ENCODE results near the gene PODXL2.

Gene PODXL2

DNA sequence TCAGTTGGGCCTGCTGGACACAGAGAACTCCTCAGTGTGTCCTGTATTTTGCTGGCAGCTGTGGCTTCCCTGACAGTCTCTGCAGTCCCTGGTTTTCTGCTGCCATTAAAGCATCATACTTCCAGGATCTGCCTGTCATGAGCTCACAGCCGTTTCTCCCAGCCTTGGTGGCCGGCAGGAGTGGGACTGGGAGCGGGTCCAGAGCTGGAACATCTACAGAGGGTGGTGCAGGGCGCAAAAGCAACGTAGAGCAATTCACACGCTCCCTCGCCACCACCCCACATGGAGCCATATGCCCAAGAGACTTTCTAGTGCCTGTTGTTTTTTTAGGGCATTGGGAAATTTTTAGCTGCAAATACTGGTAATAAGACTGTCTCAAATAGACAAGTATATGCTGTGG is 77.3 kb downstream of the PODXL2 start:
- no peak for DNase-seq (ENCODE audit: low read depth in 2 of 2, low spot score in 1 of 2)

DNA sequence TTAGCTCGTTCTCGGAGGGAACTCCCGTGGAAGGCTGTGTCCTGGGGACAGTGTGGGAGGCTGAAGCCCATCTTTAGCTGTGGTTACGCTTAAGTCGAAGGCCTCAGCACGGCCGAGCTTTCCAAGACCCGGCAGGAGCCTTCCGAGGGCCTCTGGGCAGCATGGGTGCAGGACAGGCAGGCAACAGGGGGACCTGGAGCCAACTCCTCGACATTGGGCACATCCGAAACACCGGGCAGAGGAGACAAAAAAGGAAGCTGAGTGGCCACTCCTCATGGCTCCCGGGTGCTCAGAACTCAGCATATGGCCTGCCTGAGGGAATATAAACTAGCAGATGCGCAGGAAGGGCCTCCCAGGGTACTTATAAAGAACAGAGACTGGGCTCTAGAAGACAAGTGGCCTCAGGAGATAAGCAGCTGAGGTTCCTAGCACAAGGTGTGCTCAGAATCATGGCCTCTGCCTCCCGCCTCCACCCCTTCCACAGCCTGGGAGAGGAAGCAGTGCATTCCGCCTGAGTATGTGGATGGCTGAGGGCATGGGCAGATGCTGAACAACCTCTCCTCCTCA is 77.9 kb downstream of the PODXL2 start:
- DNase-seq (ENCODE audit: low read depth in 2 of 2, low spot score in 1 of 2): no peak

DNA sequence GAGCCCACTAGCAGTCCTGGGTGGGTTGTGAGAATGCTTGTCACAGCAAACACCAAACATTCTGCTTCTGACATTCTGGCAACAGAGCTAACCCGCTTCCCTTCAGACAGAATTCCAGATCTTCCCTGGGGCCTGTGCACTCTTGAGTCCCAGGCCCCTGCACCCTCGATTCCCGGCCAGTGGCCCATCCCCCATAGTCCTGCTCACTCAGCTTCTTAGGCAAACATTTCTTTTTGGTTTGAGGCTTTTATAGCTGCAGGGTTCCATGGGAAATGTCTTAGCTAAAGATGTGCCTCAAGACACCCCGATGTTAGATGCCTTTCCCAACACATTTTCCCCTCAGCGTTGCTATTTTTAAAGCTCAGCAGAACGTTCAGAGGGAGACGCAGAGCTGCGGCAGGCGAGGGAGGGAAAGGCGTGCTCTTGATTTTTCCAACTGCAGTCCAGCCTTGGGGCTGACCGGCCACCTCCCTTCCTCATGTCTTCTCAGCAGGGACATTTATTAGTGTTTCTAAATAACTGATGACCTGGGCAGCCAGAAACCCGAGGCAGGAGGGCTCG is 78.9 kb downstream of the PODXL2 start:
- no peak for DNase-seq (ENCODE audit: low read depth in 2 of 2, low spot score in 1 of 2)

DNA sequence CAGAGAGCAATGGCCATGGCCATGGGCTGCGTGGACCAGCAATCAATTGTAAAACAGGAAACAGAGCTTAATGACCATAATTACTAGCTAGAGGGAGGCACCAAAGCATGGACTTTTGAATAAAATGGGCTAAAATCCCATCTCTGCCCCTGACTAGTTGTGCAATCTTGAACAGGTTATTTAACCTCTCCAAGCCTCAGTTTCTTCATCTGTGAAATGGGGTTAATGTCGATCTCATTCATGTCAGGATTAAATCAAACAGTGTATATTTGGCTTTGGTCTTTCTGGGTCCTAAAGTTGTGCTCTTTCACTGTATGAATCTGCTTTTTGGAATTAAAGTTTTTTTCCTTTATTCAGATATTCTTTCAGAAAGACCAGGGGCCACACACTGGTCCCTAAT is 79.9 kb downstream of the PODXL2 start:
- no peak for DNase-seq (ENCODE audit: low read depth in 2 of 2, low spot score in 1 of 2)

DNA sequence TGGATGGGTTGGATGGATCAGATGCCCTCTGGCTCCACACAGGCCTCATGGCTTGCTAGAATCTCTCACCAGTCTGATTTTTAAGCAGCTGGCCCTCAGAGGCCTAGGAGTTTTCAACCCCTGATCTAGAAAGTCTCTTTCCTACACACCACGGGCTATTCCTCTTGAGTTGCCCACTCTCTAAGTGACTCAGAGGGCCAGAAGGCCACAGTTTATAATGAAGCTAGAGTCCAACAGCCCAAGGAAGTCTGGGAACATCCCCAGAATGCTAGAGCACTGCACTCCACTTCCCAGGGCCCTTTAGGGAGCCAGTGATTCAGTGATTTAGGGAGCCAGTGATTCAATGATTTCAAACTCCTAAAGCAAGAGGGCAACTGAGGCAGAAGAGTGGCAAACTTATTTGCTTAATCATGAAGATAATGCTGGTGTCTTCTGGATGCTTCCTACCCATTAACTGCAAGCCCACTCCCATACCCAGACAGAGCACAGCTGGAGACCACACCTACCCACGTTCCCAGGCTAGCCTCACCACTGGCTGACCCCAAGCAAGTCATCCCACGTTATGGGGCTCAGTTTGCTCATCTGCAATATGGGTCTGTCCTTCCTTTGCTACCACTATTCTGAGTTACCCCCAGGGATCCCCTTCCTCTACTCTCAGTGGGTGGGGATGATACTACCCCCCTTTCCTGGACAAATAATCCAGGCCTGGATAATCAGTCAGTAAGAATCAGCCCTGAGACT is 80.5 kb downstream of the PODXL2 start:
- DNase-seq (ENCODE audit: low read depth in 2 of 2, low spot score in 1 of 2): no peak

DNA sequence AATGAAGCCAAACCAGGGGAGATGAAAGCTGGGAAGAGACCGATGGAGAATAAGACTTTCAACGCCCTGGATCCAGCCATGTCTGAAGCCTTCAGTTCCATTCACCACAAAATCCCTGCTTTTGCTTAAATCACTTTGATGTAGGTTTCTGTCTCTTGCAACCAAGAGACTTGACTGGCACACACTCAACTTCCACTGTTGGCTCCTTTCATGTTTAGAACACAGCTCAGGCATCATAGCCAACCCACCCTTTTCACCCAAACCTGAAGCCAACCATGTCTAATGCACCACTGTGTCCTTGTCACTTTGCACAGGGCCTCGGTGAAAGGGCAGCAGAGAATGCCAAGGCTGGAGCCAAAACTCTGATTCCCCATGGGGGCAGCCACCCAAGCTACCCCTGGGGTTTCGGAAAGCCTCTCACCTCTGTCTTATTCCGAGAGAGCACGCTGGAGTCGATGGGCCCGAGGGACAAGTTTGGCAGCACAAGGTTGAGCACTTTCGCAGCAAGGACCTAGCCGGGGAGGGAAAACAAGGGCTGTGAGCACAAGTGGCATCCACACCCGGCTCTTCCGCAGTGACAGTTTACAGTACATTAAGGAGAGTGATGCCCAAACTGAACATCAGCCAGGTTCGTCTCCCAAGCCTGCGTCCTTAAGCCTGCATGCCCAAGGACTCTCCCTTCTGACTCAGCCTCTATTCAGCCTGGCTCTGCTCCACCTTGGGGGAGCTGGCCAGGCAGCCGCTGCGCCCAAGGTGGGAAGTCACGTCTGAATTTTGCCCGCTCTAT is 81.4 kb downstream of the PODXL2 start:
- no peak for DNase-seq (ENCODE audit: low read depth in 2 of 2, low spot score in 1 of 2)

DNA sequence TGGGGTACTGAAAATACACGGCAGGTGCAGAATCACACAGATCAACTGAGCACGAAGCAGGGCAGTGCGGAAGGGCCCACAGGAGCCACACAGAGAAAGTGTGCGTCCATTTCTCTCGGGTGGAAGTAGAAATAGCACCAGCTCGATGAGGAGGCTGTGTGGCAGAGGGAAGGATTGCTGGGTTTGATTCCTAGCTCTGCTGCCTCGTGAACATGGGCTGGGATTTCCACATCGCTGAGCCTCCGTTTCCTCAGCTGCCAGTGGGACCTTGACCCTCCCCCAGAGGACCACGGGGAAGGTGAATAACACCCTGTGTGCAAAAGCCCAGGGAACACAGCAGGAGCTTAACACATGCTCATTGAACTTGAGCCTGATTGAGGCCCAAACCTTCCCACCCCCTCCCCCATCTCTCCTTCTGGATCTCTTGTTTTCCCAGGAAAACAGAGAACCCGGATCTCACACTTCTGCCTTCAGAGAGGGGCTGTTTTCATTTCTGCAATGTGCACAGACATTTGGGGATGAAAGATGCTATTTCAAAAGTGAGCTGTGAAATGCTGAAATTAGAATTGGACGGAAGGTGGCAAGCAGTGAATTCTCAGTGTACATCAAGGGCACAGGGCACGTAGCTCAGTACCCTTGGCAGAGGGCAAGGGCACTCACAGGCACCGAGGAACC is 82.2 kb downstream of the PODXL2 start:
- DNase-seq (ENCODE audit: low read depth in 2 of 2, low spot score in 1 of 2): no peak

DNA sequence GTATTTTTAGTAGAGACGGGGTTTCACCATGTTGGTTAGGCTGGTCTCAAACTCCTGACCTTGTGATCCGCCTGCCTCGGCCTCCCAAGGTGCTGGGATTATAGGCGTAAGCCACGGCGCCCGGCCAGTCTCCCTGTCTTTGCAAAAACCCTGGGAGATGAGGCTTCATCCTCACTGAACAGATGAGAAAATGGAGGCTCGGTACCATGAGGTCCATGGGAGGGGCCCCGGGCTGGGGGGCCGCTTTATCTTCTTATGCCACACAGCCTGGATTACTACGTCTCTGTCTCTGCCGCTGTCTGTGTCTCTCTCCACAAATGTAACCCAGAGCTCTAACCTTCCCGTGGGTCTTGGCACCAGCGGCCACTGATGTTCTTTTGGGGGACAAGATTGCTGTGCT is 82.9 kb downstream of the PODXL2 start:
- no peak for DNase-seq (ENCODE audit: low read depth in 2 of 2, low spot score in 1 of 2)

DNA sequence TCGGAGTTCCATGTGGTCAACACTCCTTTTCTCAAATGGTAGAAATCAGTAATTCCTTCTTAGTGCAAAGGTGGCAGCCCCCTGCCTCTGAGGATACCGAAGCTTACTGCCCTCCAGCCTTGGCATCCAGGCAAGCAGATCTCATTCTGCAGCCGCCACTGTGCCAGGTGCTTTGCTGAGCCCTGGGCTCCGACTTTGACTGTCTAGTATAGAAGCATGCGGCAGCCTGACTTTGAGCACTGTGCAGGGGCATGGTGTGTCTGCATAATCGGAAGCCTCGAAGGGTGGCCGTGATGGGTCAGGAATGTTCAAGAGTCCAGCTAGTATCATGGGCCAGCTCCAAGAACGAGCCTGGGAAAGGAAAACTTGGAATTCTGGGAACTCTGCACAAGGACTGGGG is 83.5 kb downstream of the PODXL2 start:
- no peak for DNase-seq (ENCODE audit: low read depth in 2 of 2, low spot score in 1 of 2)

DNA sequence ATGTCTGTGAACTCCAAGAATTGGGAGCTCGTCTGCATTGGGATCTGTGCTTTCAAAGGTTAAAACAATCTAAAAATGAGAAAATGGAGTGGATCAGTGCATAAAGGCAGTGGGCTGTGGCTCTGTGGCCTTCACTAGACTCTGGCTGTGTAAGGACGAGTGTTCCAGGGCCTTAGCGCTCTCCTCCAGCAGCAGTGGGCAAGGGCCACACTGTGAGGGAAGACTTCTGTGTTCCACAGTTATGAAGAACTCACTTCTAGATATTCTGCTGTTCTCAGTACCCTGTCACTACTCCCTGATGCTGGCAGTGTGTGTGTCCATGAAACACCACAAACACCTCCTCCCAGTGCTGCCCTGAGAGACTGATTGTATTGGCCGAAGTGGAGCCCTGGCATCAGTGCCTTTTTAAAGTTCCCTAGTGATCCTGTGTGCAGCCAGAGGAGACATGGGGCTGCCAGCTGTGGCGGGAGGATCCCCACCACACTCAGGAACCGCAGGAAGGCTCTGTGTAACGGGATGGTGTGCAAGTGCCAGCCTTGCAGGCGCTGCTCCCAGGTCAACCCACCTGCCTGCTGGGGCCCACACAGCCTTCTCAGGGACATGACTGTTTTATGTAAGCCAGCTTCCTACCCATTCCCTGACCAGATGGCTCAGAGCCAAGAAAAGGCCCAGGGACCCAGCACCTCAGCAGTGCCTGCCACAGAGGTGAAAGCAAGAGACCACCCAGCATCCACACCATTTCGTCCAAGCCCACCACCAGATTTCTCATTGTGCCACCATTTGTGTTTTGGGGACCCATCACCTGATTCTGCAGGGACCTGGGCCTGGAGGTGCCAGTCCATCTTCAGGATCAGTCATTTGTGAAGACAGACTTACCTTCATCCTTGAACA is 84.1 kb downstream of the PODXL2 start:
- no peak for DNase-seq (ENCODE audit: low read depth in 2 of 2, low spot score in 1 of 2)

DNA sequence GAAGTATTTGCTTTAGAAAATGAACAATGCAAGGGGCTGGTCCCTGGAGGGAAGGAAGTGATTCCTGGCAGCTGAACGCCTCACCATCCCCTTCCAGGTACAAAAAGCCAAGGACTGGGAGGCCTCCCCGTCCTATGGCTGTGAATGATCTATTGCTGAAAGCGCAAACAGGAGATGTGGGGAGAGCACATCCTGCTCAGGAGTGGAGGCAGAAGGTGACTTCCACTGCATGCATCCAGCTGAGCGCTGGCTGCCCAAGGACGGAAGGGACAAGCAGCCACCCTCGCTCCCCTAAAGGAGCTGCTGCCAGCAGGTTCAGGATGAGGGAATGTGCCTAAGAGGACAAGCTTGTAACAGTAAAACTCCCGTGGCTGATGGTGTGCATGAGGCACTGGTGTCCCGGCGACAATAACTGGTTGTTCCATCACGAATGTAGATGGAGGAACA is 85.2 kb downstream of the PODXL2 start:
- no peak for DNase-seq (ENCODE audit: low read depth in 2 of 2, low spot score in 1 of 2)

DNA sequence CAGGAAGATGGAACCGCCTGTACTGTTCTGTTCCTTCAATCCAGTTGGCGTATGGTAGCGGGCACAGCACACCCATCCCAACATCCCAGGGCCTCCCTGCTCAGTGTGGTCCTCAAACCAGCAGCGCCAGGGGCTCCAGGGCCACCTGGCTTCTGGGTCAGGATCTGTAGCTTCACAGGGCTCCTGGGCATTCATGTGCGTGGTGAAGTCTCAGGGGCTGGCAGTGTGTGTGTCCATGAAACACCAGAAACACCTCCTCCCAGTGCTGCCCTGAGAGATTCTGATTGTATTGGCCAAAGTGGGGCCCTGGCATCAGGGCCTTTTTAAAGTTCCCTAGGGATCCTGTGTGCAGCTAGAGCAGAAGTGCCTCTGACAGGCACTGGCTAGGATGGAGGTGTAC is 85.9 kb downstream of the PODXL2 start:
- no peak for DNase-seq (ENCODE audit: low read depth in 2 of 2, low spot score in 1 of 2)

DNA sequence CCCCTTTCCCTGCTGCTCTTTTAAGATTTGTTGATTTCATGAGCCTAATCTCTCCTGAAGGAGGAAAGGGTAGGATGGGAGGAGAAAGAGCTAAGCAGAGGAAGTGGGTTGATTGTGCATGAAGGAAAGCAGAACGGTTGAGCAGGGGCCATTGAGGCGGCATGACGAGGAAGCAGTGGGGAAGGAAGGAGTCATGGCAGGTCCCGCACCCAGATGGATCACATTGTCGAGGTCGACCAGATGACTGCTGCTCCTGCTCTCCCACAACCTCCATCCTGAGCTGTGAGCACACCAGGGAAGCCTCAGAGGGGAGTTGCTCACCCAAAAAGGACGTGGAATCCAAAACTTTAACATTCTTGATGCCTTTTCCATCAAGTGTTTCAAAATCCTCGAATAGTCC is 86.5 kb downstream of the PODXL2 start:
- DNase-seq (ENCODE audit: low read depth in 2 of 2, low spot score in 1 of 2): no peak

DNA sequence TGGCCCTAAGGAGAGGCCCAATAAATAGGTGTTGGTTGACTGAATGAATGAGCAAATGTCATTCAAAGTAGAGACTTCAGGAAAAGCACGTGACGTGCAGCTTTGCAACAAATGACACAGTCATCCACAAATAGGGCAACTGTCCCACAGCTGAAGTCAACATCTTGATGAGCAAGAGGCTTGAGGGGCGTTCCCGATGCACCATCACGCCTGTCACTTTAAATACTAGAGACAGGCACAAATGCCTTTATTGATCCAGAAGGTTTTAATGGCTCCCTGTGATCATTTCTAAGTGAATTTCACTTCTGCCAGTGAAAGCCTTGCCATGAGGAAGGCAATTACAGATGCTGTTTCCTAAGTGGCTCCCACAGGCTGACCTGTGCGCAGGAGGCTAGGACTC is 87.4 kb downstream of the PODXL2 start:
- no peak for DNase-seq (ENCODE audit: low read depth in 2 of 2, low spot score in 1 of 2)

DNA sequence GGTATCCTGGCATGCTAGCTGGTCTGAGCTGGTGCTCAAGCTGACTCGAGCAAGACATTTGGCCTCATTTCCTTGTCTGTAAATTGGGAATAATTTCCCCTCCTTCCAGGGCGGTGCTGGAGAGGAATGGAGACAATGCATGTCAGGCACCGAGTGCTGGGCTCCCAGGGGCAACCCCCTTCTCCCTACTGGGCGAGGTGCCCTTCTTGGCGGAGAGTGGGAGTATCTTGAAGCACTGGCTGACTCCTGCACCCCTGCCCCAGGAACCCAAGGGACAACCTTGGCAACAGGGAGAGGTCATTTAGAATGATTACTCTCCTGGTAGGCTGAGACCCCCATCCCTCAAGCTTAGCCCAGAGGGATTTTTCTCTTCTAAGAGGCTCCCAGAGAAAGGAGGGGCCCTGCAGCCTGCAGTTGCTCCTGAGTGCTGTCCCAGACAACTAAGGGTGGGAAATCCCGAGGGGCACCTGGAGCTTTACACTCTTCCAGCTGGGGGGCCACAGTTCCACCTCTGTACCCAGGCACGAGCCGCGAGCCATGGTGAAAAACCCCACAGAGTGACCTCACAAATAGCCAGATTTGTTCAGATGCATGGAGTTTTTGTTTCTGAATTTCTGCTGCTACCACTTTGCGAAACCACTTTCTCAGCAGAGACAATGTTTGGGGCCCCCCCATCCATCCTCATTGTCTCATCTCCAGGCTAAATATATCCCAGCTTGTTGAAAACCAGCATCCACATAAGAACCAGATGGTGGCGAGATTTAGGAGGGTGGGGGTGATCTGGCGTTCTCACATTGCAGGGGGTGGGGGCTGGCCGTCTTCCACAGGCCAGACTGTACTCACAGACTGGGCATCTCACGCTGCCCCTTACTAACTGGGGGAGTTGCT is 88.6 kb downstream of the PODXL2 start:
- DNase-seq (ENCODE audit: low read depth in 2 of 2, low spot score in 1 of 2): no peak

DNA sequence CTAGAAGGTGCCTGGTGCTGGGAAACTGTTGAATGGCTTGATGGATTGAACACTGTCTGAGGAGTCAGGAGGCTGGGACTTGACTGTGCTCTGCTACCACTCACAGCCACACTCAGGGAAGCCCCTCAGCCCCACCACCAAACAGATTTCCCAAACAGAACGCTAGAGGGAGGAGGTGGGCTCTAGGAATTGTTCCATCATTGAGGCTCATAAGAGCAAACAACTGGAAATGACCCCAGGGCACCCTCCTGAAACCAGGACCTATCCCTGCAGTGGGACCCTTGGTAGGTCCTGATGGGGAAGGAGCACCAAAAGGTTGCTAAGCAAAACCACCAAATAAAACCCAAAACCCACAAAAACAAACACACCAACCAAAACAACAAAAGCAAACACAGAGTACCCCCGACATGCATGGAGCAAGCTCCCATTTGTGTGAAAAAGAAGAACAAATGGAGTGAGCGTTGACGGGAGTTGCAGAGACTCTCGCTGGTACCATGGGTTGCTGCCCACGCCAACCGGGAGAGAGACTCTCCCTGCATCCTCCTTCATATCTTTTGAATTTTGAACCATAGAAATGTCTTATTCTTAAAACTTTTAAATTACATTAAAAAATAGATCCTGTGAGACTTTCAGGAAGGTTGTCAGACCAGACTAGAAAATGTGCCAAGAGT is 89.4 kb downstream of the PODXL2 start:
- DNase-seq (ENCODE audit: low read depth in 2 of 2, low spot score in 1 of 2): no peak

DNA sequence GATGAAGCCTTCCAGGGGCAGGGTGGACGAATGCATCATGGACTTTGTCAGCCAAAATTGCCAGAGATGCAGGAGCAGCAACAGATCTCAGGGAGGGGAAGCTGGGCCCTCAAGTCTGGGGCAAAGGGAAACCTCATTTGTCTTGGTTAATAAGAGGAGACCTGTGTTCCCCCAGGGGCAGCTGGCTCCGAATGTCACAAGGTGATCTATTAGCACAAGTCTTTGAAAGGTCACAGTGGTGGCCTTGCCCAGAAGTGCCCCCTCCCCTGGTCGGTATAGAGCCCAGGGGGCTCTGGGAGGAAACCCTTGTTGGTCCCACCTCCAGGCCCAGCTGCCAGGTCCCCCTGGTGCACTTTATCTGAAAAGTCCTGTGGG is 89.9 kb downstream of the PODXL2 start:
- DNase-seq (ENCODE audit: low read depth in 2 of 2, low spot score in 1 of 2): no peak

DNA sequence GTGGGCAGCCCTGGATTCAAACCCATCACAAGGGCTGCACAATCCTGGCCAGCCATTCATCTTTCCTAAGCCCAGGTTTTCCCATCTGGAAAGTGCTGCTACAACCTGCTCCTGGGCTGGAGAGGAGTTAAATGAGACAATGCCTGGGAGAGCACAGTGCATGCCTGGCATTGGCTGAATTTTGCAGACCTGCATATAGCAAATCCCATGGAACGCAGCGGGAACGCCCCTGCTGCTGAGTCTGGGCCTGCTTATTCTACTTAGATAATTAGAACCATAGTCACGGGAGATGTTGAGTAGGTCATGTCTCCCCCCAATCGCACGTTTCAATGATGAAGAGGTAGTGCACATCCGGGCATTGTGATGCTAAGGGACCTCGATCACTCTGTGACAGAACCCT is 90.4 kb downstream of the PODXL2 start:
- no peak for DNase-seq (ENCODE audit: low read depth in 2 of 2, low spot score in 1 of 2)
